GM19467 (cell line): ENCODE results near the gene FBXL13.
"Not testable (repeated sequence)": the region's sequence is repeated elsewhere in the genome, so short reads cannot be mapped to it uniquely, and the experiment has no call there.

Experiments
- ATAC-seq: cut with Tn5 transposase; IDR thresholded peaks from one replicate; pipeline ENCODE4 v1.9.1; 2021; ENCODE audit warnings: mild to moderate bottlenecking, moderate library complexity; ENCODE audit not compliant: unreplicated experiment

The FBXL13 gene

DNA sequence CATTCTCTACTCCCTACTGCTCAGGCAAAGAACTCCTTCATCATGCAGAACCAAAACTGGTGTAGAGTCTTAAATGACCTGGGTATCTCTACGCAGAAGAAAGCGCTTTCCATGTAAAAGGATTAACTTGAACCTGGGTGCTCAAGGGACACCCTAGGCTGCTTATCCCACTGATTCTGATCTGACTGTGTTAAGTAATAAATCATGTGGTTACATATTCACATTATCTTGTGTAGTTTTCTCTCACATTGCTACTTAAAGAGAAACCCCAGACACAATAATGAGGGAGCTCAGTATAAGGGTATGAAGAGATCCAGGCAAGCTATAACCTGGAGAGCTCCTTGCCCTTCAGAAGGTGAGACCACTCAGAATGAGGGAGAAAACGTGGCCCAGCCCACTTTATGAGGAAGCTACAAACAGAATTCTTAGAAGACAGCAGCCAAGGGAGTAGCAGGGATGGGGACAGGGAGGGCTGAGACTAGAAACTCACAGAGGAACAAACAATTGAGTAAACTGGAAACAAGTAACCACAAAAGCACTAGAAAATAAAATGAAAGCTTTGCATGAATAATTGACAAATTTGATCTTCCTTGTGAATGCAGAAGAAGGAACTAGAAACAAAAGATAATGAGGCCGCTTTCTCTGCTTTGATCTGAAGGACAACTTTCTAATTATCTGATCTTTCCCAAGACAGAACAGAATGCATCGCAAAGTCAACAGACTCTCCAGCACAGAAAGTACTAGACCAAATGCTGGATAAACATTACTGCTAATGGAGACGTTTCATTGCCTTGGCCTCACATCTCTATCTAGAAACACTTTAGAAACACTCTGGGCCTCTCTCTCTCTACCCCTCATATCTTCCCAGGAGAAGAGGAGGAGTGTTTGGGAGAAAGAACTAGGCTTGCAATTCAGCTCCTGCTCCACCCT, 85.7 kb downstream of the FBXL13 start:
- no peak for ATAC-seq

DNA sequence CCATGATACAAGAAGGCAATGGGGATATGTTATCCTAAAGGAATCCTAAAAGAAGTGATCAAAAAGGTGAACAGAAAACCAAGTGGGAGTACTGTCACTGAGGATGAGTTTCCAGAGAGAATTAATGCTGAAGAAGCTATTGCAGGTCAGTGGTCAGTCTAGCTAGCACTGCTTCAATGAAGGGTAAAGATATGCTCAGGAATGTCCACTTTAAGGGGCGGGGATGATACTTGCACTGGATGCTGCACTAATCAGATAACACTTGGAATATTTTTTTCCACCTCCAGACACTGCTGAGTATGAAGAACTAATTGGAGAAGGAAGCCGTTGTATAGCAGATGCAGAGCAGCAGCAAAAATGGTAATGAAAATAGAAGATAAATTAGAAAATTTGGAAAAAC, 86.5 kb downstream of the FBXL13 start:
- no peak for ATAC-seq

DNA sequence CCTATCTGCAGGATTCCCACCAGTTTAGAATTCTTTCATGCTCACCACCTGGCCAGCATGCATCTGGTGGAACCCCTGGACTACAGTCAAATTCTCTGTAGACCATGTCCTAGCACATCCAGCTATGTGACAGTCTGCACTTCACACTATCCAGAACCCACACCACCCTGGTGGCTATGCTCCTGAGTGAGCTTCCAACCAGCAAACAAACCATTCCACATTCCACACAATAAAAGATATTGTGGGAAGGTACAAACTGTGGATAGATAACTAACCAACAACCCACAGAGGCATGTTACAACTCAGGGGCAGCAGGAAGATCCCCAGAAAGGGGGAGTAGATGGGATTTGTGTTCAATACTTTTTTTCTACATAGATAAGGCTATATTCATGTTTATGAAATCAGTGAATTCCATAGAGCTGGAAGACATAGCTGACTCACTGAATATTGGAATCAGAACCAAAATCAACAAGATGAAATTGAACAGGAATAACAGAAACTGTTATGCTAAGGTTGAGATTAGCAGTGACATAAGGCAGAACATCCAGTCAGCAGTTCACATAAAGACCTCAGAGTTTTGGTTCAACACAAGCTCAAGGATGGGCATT, 89.3 kb downstream of the FBXL13 start:
- ATAC-seq = no peak

DNA sequence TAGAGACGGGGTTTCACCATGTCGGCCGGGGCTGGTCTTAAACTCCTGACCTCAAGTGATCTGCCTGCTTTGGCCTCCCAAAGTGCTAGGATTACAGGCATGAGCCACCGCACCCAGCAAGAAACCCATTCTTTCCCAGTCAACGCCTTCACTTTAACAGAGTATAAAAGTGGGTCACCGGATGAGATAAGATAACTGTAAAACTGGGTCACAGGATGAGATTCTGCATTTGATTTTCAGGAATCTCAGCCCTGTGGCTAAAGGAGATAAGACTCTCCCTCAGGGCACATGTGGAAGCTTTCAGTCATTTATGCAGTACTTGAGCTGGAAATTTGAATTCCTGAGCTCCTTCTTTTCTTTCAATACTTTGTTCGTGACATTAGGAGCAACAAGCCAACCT, 91.0 kb downstream of the FBXL13 start:
- ATAC-seq = no peak

DNA sequence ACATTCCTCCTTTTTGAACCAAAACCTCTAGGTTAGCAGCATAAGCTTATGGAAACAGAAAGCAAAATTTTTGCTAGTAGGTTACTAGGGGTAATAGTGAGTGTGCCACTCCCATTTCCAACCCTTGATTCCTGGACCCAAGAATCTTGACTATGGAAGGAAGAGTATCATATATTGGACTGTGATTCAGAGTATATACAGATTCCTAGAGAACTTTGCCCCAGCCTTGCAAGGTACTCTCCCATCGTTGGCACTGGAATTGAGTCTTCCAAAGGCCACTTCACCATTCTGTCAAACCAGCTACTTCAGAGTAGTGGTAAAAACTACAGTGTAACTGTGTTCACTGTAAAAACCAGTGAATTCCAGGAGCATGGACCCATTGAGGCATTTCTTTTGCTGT, 92.4 kb downstream of the FBXL13 start:
- no peak for ATAC-seq

DNA sequence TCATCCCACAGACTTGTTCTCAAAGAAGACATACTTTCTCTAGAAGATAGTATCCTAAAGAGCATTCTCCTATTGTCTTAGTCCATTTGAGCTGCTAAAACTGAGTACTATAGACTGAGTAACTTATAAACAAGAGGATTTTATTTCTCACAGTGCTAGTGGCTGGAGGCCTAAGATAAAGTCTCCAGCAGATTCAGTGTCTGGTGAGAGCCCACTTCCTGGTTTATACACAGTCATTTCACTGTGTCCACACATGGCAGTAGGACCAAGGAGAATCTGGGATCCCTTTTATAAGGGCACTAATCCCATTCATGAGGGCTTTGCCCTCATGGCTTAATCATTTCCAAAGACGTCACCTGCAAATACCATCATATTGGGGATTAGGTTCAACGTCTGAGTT, 93.1 kb downstream of the FBXL13 start:
- no peak for ATAC-seq

DNA sequence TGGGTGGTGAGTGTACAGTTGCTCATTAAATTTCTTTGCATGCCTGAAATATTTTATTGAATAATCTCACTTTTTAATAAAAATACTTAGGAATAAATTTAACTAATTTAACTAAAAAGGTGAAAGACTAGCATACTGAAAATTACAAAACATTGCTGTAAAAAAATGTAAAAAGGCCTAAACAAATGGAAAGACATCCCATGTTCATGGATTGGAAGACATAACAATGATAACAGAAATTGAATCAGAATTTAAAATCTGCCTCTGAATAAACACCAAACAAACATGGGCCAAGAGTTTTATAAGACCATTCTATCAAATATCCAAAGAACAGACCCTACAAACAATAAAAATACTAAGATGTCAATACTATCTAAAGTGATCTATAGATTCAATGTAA, 94.9 kb downstream of the FBXL13 start:
- no peak for ATAC-seq

DNA sequence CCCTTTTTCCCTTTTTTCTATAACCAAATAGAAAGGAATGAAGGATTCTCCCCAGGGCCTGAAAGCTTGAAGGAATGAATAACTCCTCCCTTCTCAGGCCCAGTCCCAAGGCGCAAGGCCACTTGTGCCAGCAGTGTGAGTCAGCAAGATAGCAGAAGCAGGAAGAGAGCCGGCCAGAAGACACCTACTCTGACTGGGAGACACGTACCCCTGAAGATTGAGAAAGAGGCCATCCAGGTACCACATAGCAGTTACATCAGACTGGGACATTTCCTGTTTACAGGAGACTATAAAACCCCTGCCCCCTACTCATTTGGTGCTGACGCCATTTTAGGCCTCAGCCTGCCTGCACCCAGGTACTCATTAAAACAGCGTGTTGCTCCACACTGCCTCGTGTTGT, 96.3 kb downstream of the FBXL13 start:
- no peak for ATAC-seq

DNA sequence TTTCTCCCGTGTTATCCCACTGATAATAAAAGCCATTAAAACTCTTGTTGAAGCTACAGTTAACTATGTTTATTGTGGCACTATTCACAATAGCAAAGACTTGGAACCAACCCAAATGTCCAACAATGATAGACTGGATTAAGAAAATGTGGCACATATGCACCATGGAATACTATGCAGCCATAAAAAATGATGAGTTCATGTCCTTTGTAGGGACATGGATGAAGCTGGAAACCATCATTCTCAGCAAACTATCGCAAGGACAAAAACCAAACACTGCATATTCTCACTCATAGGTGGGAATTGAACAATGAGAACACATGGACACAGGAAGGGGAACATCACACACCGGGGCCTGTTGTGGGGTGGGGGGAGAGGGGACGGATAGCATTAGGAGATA, 97.0 kb downstream of the FBXL13 start:
- not testable (repeated sequence) for ATAC-seq

DNA sequence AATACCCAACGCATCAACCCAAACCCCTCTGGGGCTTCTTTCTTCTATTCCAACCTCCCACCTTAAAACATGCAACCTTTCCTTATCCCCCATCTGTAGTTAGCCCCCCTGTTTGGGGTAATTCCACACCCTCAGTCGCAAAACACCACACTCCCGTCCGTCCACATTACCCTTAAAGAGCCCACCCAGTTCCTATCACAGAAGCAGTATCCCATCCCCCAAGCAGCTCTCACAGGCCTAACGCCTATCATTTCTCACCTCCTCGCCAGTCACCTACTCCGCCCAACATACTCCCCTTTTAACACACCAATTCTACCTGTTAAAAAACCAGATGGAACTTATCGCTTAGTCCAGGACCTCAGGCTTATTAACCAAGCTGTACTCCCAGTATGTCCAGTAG, 98.1 kb downstream of the FBXL13 start:
- no peak for ATAC-seq

DNA sequence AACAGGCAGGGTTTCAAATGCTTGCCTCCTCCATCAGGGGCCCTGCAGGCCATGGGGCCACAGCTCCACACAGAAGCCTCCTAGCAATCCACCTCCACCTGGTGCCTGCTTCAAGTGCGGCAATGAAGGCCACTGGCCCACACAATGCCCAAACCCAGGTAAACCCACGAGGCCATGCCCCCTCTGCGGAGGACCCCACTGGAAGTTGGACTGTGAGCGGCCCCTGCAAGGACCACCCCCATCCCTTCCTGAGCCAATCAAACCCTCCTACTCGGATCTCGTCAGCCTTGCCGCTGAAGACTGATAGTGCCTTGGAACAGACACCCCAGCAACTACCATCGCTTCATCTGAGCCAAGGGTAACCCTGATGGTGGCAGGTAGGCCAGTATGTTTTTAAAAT, 98.7 kb downstream of the FBXL13 start:
- ATAC-seq = no peak

DNA sequence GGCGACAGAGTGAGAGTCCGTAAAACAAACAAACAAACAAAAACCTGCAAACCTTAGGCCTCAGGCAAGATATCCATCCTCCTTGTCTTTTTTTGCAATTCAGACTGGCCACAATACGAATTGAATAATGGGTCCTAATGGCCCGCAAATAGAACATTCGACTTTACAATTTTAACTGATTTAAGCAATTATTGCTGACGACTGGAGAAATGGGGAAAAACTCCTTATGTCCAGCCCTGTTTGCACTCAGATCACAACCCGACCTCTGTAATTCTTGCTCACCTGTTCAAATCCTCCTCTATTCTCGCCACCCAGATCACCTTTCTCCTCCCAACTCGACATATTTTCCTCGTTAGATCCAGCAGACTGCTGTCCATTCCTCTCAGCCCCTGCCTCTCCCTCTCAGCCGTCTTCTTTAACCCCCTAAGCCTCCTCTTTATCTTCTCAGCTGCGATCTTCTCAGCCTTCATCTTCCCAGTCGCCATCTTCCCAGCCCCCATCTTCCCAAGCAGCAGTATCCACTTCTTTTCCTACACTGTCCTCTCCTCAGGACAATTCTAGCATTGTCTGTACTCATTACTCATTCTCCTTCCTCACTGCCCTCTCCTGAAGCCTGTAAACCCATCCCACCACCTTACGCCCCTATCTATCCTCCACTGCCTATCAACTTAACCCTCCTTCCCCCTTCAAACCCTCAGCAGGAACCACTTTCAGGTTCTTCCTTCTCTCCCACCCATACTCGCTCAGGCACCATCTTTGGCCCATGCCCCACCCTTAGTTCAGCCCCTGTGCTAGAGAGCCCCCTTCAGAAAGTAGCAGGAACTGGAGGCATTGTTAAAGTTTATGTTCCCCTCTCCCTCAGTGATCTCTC, 100.0 kb downstream of the FBXL13 start:
- ATAC-seq = no peak

DNA sequence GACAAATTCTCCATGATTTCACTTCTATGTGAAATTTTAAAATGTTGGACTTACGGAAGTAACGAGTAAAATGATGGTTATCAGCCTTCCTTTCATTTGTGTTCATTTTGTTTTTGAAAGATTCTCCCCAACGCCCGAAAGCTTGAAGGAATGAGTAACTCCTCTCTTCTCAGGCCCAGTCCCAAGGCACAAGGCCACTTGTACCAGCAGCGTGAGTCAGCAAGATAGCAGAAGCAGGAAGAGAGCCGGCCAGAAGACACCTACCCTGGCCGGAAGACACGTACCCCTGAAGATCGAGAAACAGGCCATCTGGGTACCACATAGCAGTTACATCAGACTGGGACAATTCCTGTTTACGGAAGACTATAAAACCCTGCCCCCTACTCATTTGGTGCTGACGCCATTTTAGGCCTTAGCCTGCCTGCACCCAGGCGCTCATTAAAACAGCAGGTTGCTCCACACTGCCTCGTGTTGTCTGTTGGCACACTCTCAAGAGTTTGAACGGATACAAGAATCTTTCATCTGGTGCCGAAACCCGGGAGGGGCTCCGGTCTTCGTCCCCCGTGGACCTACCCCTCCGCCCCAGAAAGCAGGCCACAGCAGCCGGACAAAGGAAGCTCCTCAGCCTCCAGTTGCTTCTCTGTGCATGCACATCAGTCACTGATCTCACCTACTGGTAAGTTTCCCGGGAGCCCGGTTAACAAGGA, 101.3 kb downstream of the FBXL13 start:
- ATAC-seq = no peak

DNA sequence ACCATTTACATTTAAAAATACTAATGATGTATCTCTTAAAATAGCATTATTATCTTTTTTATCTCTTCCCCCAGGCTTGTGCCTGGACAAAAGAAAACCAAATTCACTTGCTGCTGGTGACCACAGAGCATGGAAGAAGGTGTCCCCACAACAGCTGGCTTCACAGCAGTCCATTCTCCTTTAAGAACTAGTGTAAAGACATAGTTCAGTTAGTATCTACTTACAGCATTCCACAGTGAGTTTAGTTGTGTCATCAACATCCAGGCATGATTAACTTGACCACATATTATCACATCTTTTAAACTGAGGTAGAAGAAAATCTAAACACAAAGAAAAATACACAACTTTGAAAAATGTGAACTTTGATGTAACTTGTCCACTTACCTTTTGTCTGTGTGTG, 106.8 kb downstream of the FBXL13 start:
- ATAC-seq = no peak

DNA sequence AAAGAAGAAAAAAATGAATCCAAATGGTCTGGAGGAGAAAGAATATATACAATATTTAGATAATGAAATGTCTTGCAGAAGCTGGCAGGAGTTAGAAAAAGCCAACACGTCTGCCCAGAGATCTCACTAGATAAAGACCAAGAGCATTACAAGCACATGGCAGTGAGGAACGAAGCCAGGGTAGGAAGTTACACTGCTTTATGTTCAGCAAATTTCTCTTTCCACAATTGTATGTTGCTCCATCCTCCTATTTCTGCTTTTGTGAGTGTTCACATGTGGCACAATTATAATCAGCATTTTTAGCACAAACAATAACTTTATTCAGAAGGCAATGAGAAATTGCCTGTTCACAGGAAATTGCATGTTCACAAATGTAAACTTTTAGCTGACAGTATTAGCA, 108.1 kb downstream of the FBXL13 start:
- no peak for ATAC-seq

DNA sequence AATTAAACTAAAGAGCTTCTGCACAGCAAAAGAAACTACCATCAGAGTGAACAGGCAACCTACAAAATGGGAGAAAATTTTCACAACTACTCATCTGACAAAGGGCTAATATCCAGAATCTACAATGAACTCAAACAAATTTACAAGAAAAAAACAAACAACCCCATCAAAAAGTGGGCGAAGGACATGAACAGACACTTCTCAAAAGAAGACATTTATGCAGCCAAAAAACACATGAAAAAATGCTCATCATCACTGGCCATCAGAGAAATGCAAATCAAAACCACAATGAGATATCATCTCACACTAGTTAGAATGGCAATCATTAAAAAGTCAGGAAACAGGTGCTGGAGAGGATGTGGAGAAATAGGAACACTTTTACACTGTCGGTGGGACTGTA, 112.6 kb downstream of the FBXL13 start:
- not testable (repeated sequence) for ATAC-seq

DNA sequence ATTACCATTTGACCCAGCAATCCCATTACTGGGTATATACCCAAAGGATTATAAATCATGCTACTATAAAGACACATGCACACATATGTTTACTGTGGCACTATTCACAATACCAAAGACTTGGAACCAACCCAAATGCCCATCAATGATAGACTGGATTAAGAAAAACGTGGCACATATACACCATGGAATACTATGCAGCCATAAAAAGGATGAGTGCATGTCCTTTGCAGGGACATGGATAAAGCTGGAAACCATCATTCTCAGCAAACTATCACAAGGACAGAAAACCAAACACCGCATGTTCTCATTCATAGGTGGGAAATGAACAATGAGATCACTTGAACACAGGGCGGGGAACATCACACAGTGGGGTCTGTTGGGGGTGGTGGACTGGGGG, 116.6 kb downstream of the FBXL13 start:
- not testable (repeated sequence) for ATAC-seq

DNA sequence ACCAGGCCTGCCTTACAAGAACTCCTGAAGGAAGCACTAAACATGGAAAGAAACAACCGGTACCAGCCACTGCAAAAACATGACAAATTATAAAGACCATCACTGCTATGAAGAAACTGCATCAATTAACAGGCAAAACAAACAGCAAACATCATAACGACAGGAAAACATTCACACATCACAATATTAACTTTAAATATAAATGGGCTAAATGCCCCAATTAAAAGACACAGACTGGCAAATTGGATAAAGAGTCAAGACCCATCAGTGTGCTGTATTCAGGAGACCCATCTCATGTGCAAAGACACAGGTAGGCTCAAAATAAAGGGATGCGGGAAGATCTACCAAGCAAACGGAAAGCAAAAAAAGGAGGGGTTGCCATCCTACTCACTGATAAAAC, 120.2 kb downstream of the FBXL13 start:
- ATAC-seq = not testable (repeated sequence)

DNA sequence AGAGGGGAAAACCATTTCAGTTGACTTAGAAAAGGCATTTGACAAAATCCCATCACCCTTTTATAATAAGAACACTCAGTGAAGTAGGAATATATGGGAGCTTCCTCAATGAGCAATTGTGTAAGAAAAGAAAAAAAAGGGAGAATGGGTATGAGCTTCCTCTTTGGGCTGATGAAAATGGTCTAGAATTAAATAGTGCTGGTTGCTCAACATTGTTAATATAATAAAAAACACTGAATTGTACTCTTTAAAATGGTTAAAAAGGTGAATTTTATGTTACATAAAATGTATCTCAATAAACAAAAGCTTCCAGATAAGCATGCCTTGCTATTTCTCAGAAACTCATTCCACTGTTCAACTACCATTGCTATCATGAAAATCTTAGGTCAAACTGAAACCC, 121.2 kb downstream of the FBXL13 start:
- no peak for ATAC-seq

DNA sequence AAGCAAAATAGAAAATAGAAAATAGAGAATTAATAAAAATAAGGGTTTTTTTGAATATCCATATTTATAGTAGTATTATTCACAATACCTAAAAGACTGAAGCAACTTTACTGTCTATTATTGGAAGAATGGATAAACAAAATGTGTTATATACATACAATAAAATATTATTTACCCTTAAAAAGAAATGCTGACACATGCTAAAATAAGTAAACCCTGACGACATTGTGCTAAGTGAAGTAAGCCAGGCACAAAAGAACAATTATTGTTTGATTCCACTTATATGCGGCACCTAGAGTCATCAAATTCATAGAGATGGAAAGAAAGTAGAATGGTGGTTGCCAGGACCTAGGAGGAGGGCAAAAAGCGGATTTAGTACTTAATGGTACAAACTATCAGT, 122.8 kb downstream of the FBXL13 start:
- no peak for ATAC-seq

DNA sequence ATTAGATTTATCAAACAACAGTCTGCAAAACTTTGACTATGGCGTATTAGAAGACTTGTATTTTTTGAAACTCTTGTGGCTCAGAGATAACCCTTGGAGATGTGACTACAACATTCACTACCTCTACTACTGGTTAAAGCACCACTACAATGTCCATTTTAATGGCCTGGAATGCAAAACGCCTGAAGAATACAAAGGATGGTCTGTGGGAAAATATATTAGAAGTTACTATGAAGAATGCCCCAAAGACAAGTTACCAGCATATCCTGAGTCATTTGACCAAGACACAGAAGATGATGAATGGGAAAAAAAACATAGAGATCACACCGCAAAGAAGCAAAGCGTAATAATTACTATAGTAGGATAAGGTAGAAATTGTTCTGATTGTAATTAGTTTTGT, 130.4 kb downstream of the FBXL13 start:
- no peak for ATAC-seq
